NB4 (cell line): ENCODE data around the gene SLC19A1.

Experiments used
- CTCF ChIP-seq: IDR thresholded peaks from one replicate; pipeline ENCODE4 v1.5.1; 2012; ENCODE audit warnings: low read depth, low read length
- MAX ChIP-seq: IDR thresholded peaks from 2 replicates; pipeline ENCODE4 v1.6.1; 2011; ENCODE audit warnings: low read depth, low read length
- MYC ChIP-seq: IDR thresholded peaks from 2 replicates; pipeline ENCODE4 v1.6.1; 2011; ENCODE audit warnings: low read depth, low read length
- POLR2A ChIP-seq: IDR thresholded peaks from 2 replicates; pipeline ENCODE4 v1.6.1; 2011; ENCODE audit warnings: mild to moderate bottlenecking; ENCODE audit not compliant: insufficient read length; ENCODE audit errors: extremely low read depth

- no peak for TF ChIP-seq CTCF
- no peak for TF ChIP-seq POLR2A
- no peak for TF ChIP-seq MAX
- no peak for TF ChIP-seq MYC
Measured at GRCh38 chr21:45493401-45494001, 48.7 kb downstream of the SLC19A1 start.
